Prostate gland (tissue), 2 donors: ENCODE data around the gene PARP8.
A peak's percentile ranks its signal among the peaks of the same experiment; 100 is the strongest.

Experiments
- POLR2A ChIP-seq: fragments of 450-650 bp; IDR thresholded peaks from one replicate; pipeline ENCODE4 v1.6.1; 2016; ENCODE audit warnings: antibody characterized with exemption, mild to moderate bottlenecking
- POLR2AphosphoS5 ChIP-seq: sonication (generic); formaldehyde crosslinking; IDR thresholded peaks from one replicate; pipeline ENCODE4 v1.6.1; 2017; ENCODE audit warnings: antibody characterized with exemption
- TF ChIP-seq, protein P1 (sequence below), 4 experiments: fragments of 200-600 bp in 2 of 4; fragments of 450-650 bp in 2 of 4; sonication (generic) in 2 of 4; IDR thresholded peaks; 1 replicate in 3 of 4; 2 replicates in 1 of 4; pipeline ENCODE4 v1.5.1; 2016 to 2019; ENCODE audit warnings: antibody characterized with exemption in 4 of 4, mild to moderate bottlenecking in 2 of 4, moderate library complexity in 2 of 4

GRCh38 chr5:50846261-50846660 is 179.8 kb downstream of the PARP8 start:
- TF ChIP-seq POLR2AphosphoS5 (peak; percentile 7), POLR2A (no peak)
- TF ChIP-seq, protein P1, sequence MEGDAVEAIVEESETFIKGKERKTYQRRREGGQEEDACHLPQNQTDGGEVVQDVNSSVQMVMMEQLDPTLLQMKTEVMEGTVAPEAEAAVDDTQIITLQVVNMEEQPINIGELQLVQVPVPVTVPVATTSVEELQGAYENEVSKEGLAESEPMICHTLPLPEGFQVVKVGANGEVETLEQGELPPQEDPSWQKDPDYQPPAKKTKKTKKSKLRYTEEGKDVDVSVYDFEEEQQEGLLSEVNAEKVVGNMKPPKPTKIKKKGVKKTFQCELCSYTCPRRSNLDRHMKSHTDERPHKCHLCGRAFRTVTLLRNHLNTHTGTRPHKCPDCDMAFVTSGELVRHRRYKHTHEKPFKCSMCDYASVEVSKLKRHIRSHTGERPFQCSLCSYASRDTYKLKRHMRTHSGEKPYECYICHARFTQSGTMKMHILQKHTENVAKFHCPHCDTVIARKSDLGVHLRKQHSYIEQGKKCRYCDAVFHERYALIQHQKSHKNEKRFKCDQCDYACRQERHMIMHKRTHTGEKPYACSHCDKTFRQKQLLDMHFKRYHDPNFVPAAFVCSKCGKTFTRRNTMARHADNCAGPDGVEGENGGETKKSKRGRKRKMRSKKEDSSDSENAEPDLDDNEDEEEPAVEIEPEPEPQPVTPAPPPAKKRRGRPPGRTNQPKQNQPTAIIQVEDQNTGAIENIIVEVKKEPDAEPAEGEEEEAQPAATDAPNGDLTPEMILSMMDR (IDR thresholded peaks at IDR 0.05), result no peak
